HepG2 (cell line): Measurements from ENCODE around the gene PLSCR4. TPM values are rescaled to one million over a fixed set of nuclear protein-coding genes. Genes with fewer than 3 reads are reported as not detected.

ENCODE experiments used
- ARNTL ChIP-seq: sonication (generic); formaldehyde crosslinking; IDR thresholded peaks from 2 replicates; pipeline ENCODE4 v1.4.0; 2020; ENCODE audit warnings: mild to moderate bottlenecking, missing genetic modification reagents
- EED ChIP-seq: sonication (generic); formaldehyde crosslinking; IDR thresholded peaks from 2 replicates; pipeline ENCODE4 v1.5.0; 2020; ENCODE audit warnings: mild to moderate bottlenecking, missing genetic modification reagents
- GABPA ChIP-seq, 2 experiments: IDR thresholded peaks; 2 replicates each; pipeline ENCODE4 v1.6.1; 2011 to 2016; ENCODE audit warnings: low read depth in 2 of 2, low read length in 1 of 2, missing biosample characterization in 1 of 2, missing genetic modification characterization in 1 of 2
- HNRNPH1 ChIP-seq: fragments of 200-400 bp; formaldehyde crosslinking; optimal IDR thresholded peaks from 2 replicates; pipeline ENCODE3; 2017; ENCODE audit warnings: mild to moderate bottlenecking, low read depth, low read length
- KDM4B ChIP-seq: sonication (generic); formaldehyde crosslinking; IDR thresholded peaks from 2 replicates; pipeline ENCODE4 v1.4.0; 2020; ENCODE audit warnings: missing genetic modification reagents
- KDM5A ChIP-seq: fragments of 200-600 bp; sonication (generic); IDR thresholded peaks from 2 replicates; pipeline ENCODE4 v1.7.0; 2018; ENCODE audit warnings: antibody characterized with exemption, mild to moderate bottlenecking, low read length, borderline replicate concordance
- MED1 ChIP-seq: sonication (generic); formaldehyde crosslinking; IDR thresholded peaks from 2 replicates; pipeline ENCODE4 v1.4.0; 2020; ENCODE audit warnings: missing genetic modification reagents
- MEIS1 ChIP-seq: sonication (generic); formaldehyde crosslinking; IDR thresholded peaks from 2 replicates; pipeline ENCODE4 v1.9.0; 2021; ENCODE audit warnings: mild to moderate bottlenecking, missing genetic modification reagents, moderate library complexity, borderline replicate concordance
- MTA1 ChIP-seq: sonication (generic); formaldehyde crosslinking; IDR thresholded peaks from 2 replicates; pipeline ENCODE4 v1.4.0; 2020; ENCODE audit warnings: missing genetic modification reagents, mild to moderate bottlenecking, borderline replicate concordance
- PCBP1 ChIP-seq: fragments of 200-400 bp; formaldehyde crosslinking; IDR thresholded peaks from 2 replicates; pipeline ENCODE4 v1.6.1; 2017; ENCODE audit warnings: mild to moderate bottlenecking, low read depth, low read length, borderline replicate concordance
- PLSCR1 ChIP-seq: sonication (generic); formaldehyde crosslinking; IDR thresholded peaks from 2 replicates; pipeline ENCODE4 v1.5.0; 2020; ENCODE audit warnings: missing genetic modification reagents, mild to moderate bottlenecking, borderline replicate concordance
- POGK ChIP-seq: sonication (generic); formaldehyde crosslinking; conservative IDR thresholded peaks from 2 replicates; pipeline ENCODE4 v1.8.0; 2022; ENCODE audit warnings: mild to moderate bottlenecking, moderate library complexity, missing genetic modification reagents
- SP140L ChIP-seq: sonication (generic); formaldehyde crosslinking; IDR thresholded peaks from 2 replicates; pipeline ENCODE4 v1.4.0; 2020; ENCODE audit warnings: missing genetic modification reagents, borderline replicate concordance
- SP5 ChIP-seq: IDR thresholded peaks from 2 replicates; pipeline ENCODE4 v1.6.1; 2016; ENCODE audit warnings: low read depth, borderline replicate concordance
- THAP7 ChIP-seq: sonication (generic); formaldehyde crosslinking; IDR thresholded peaks from 2 replicates; pipeline ENCODE4 v1.8.1; 2023; ENCODE audit warnings: mild to moderate bottlenecking, missing genetic modification reagents
- ZBTB38 ChIP-seq: sonication (generic); formaldehyde crosslinking; IDR thresholded peaks from 2 replicates; pipeline ENCODE4 v1.5.1; 2020; ENCODE audit warnings: mild to moderate bottlenecking, missing genetic modification reagents
- ZFYVE20 ChIP-seq: sonication (generic); formaldehyde crosslinking; IDR thresholded peaks from 2 replicates; pipeline ENCODE4 v1.8.0; 2023; ENCODE audit warnings: low read depth, mild to moderate bottlenecking, moderate library complexity, missing genetic modification reagents, borderline replicate concordance
- ZGPAT ChIP-seq: IDR thresholded peaks from 2 replicates; pipeline ENCODE4 v1.6.1; 2016; ENCODE audit warnings: mild to moderate bottlenecking
- ZNF136 ChIP-seq: sonication (generic); formaldehyde crosslinking; IDR thresholded peaks from 2 replicates; pipeline ENCODE4 v1.8.1; 2022; ENCODE audit warnings: low read depth, mild to moderate bottlenecking, moderate library complexity, missing genetic modification reagents
- ZNF276 ChIP-seq: sonication (generic); formaldehyde crosslinking; IDR thresholded peaks from 2 replicates; pipeline ENCODE4 v1.4.0; 2020; ENCODE audit warnings: mild to moderate bottlenecking, low read depth, missing genetic modification reagents
- ZNF556 ChIP-seq: sonication (generic); formaldehyde crosslinking; IDR thresholded peaks from 2 replicates; pipeline ENCODE4 v1.4.0; 2020; ENCODE audit warnings: mild to moderate bottlenecking, missing genetic modification reagents, borderline replicate concordance
- ZNF674 ChIP-seq: sonication (generic); formaldehyde crosslinking; IDR thresholded peaks from 2 replicates; pipeline ENCODE4 v1.5.0; 2020; ENCODE audit warnings: low read depth, mild to moderate bottlenecking, missing genetic modification reagents
- ZNF772 ChIP-seq: sonication (generic); formaldehyde crosslinking; IDR thresholded peaks from 2 replicates; pipeline ENCODE4 v1.5.0; 2020; ENCODE audit warnings: mild to moderate bottlenecking, missing genetic modification reagents
- polyA plus RNA-seq, 8 experiments: library from polyadenylated mRNA; depleted of rRNA in 3 of 8; stranded (reverse) in 7 of 8; unstranded in 1 of 8; fragments of >200 nt; fragmentation: Illumina TruSeq in 4 of 8; extraction: Trizol in 4 of 8; gene quantifications; 2 replicates each; pipeline versions ENCODE4 v1.2.1 to v1.2.3, GENCODE V29; 2011 to 2016; ENCODE audit warnings: low read depth in 4 of 8, missing spikeins in 1 of 8, mixed read lengths in 1 of 8; ENCODE audit not compliant: insufficient read depth in 1 of 8
- total RNA-seq, 5 experiments: library from RNA; depleted of rRNA; stranded (reverse); fragments of >200 nt; fragmentation: Illumina TruSeq; extraction: Trizol; gene quantifications; 2 replicates each; pipeline ENCODE4 v1.2.3, GENCODE V29; 2016; ENCODE audit warnings: low read depth in 1 of 5

Gene PLSCR4
- total and polyA plus RNA-seq, 2 of the 13 experiments (the other 11 are each of a cell fraction or from before 2014, with no cell fraction given), result 1.5 to 59.0 TPM

- TF ChIP-seq ZFYVE20 (CRISPR knock-in tag) (no peak), ZGPAT (CRISPR knock-in tag) (no peak), MTA1 (CRISPR knock-in tag) (0 out of 2 replicates have a peak, but pooled peaks have one; percentile 4), PCBP1 (no peak), EED (no peak), SP140L (CRISPR knock-in tag) (no peak), KDM5A (0 out of 2 replicates have a peak, but pooled peaks have one; percentile 23), ZNF136 (CRISPR knock-in tag) (no peak), MED1 (CRISPR knock-in tag) (no peak), GABPA (IDR thresholded peaks at IDR 0.05; ENCODE audit: low read depth, low read length) (no peak), GABPA (CRISPR knock-in tag; IDR thresholded peaks at IDR 0.05; ENCODE audit: low read depth) (no peak), ZNF772 (CRISPR knock-in tag) (no peak), POGK (no peak), PLSCR1 (CRISPR knock-in tag) (no peak), KDM4B (CRISPR knock-in tag) (no peak), ZNF674 (CRISPR knock-in tag) (no peak; the same call in 1 of the 2 replicates), ARNTL (CRISPR knock-in tag) (no peak), MEIS1 (CRISPR knock-in tag) (0 out of 2 replicates have a peak, but pooled peaks have one; percentile 0), HNRNPH1 (no peak), SP5 (CRISPR knock-in tag) (no peak), THAP7 (CRISPR knock-in tag) (no peak), ZNF556 (0 out of 2 replicates have a peak, but pooled peaks have one; percentile 20), ZBTB38 (no peak), ZNF276 (CRISPR knock-in tag) (0 out of 2 replicates have a peak, but pooled peaks have one; percentile 9)
Measured at GRCh38 chr3:146160321-146160963, 90.5 kb downstream of the PLSCR4 start (continued).
